NB4 (cell line): ENCODE measurements around the gene PALMD.

ENCODE experiments used
- DNase-seq: peaks from one replicate; pipeline ENCODE4 v3.0.0; 2010; ENCODE audit warnings: low read depth
- H3K4me3 ChIP-seq: one replicate; pipeline ENCODE4 v1.5.1; 2011; ENCODE audit warnings: mild to moderate bottlenecking, low read depth, low read length, moderate library complexity
- CTCF ChIP-seq: IDR thresholded peaks from one replicate; pipeline ENCODE4 v1.5.1; 2012; ENCODE audit warnings: low read depth, low read length
- MAX ChIP-seq: IDR thresholded peaks from 2 replicates; pipeline ENCODE4 v1.6.1; 2011; ENCODE audit warnings: low read depth, low read length
- MYC ChIP-seq: IDR thresholded peaks from 2 replicates; pipeline ENCODE4 v1.6.1; 2011; ENCODE audit warnings: low read depth, low read length
- POLR2A ChIP-seq: IDR thresholded peaks from 2 replicates; pipeline ENCODE4 v1.6.1; 2011; ENCODE audit warnings: mild to moderate bottlenecking; ENCODE audit not compliant: insufficient read length; ENCODE audit errors: extremely low read depth

Gene PALMD

GRCh38 chr1:99601709-99602403, 44.1 kb upstream of the PALMD start:
- TF ChIP-seq CTCF, result no peak
- no peak for TF ChIP-seq POLR2A
- no peak for TF ChIP-seq MYC
- TF ChIP-seq MAX, result no peak
- no peak overlapping the region for H3K4me3 ChIP-seq
- no peak for DNase-seq

GRCh38 chr1:99602404-99602969, 43.4 kb upstream of the PALMD start:
- no peak overlapping the region for H3K4me3 ChIP-seq
- DNase-seq, result no peak
- TF ChIP-seq MYC, result no peak
- no peak for TF ChIP-seq CTCF
- TF ChIP-seq POLR2A, result no peak
- TF ChIP-seq MAX, result no peak

GRCh38 chr1:99603699-99604560, 42.0 kb upstream of the PALMD start:
- H3K4me3 ChIP-seq, result no peak overlapping the region
- no peak for DNase-seq
- no peak for TF ChIP-seq MAX
- TF ChIP-seq CTCF, result no peak
- no peak for TF ChIP-seq MYC
- TF ChIP-seq POLR2A, result no peak

- no peak for TF ChIP-seq MAX
- no peak for TF ChIP-seq MYC
- TF ChIP-seq CTCF, result no peak
- TF ChIP-seq POLR2A, result no peak
- H3K4me3 ChIP-seq, result no peak overlapping the region
- no peak for DNase-seq
Observed at GRCh38 chr1:99606306-99606705, 39.6 kb upstream of the PALMD start.

- no peak for TF ChIP-seq MYC
- no peak for TF ChIP-seq POLR2A
- no peak for TF ChIP-seq CTCF
- TF ChIP-seq MAX, result no peak
- DNase-seq, result no peak
- H3K4me3 ChIP-seq, result no peak overlapping the region
Observed at GRCh38 chr1:99607590-99607989, 38.3 kb upstream of the PALMD start.
